22Rv1 (cell line): ENCODE results near the gene TM4SF4.

Source experiments
- H3K27ac ChIP-seq: fragments of 450-650 bp; 2 replicates; pipeline ENCODE4 v1.5.1; 2017
- CTCF ChIP-seq: fragments of 450-650 bp; IDR thresholded peaks from 2 replicates; pipeline ENCODE4 v1.5.1; 2017; ENCODE audit warnings: mild to moderate bottlenecking
- ZFX ChIP-seq: fragments of 450-650 bp; IDR thresholded peaks from 2 replicates; pipeline ENCODE4 v1.6.1; 2017; ENCODE audit warnings: antibody characterized with exemption, borderline replicate concordance

TM4SF4 gene

GRCh38 chr3:149464542-149465328 is 9.8 kb upstream of the TM4SF4 start:
- TF ChIP-seq ZFX (no peak), CTCF (no peak)
- H3K27ac ChIP-seq, result no peak overlapping the region

GRCh38 chr3:149465351-149465883 is 9.1 kb upstream of the TM4SF4 start:
- no peak for TF ChIP-seq ZFX
- no peak for TF ChIP-seq CTCF
- H3K27ac ChIP-seq, result no peak overlapping the region

GRCh38 chr3:149466192-149466591 is 8.3 kb upstream of the TM4SF4 start:
- TF ChIP-seq CTCF (no peak), ZFX (no peak)
- no peak overlapping the region for H3K27ac ChIP-seq

GRCh38 chr3:149468504-149469212 is 5.8 kb upstream of the TM4SF4 start:
- TF ChIP-seq ZFX (no peak), CTCF (no peak)
- H3K27ac ChIP-seq, result no peak overlapping the region

- H3K27ac ChIP-seq, result no peak overlapping the region
- no peak for TF ChIP-seq ZFX
- TF ChIP-seq CTCF, result no peak
These were observed 4.1 kb upstream of the TM4SF4 start for GRCh38 chr3:149470381-149470780.

GRCh38 chr3:149472030-149472797 is 2.3 kb upstream of the TM4SF4 start:
- H3K27ac ChIP-seq, result no peak overlapping the region
- TF ChIP-seq CTCF (no peak), ZFX (no peak)
